ENCODE data around the gene NHSL2. TPM values are rescaled to one million over a fixed set of nuclear protein-coding genes. Genes with fewer than 3 reads are reported as not detected.
"Not testable (repeated sequence)": the region's sequence is repeated elsewhere in the genome, so short reads cannot be mapped to it uniquely, and the experiment has no call there.

NHSL2 gene
- total RNA-seq, 2 donors from 2014 or later, result 5.5 to 9.3 TPM

DNA sequence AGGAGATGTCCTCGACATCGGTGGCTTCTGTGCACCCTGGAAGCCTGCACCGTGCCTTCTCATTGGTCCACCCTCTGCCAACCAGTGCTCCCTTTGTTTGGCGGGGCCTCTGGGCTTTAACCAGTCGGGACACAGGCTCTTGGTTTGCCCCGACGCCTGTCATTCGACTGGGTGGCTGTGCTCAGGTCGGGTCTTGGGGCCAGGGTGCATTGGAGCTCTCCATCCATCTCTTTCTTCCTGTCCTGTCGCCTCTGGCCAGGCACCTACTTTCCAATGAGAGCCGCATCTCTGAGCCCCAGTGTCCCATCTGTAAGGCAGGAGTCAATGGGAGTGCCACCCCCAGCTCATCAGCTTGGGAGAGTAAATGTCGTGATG is 37.2 kb upstream of the NHSL2 start:
- TF ChIP-seq, protein P1, sequence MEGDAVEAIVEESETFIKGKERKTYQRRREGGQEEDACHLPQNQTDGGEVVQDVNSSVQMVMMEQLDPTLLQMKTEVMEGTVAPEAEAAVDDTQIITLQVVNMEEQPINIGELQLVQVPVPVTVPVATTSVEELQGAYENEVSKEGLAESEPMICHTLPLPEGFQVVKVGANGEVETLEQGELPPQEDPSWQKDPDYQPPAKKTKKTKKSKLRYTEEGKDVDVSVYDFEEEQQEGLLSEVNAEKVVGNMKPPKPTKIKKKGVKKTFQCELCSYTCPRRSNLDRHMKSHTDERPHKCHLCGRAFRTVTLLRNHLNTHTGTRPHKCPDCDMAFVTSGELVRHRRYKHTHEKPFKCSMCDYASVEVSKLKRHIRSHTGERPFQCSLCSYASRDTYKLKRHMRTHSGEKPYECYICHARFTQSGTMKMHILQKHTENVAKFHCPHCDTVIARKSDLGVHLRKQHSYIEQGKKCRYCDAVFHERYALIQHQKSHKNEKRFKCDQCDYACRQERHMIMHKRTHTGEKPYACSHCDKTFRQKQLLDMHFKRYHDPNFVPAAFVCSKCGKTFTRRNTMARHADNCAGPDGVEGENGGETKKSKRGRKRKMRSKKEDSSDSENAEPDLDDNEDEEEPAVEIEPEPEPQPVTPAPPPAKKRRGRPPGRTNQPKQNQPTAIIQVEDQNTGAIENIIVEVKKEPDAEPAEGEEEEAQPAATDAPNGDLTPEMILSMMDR (IDR thresholded peaks at IDR 0.05), result no peak
- Histone ChIP-seq H3K36me3 (no peaks in the 10 kb centered on the region), H3K4me3 (no peak overlapping the region), H3K4me1 (no peaks in the 10 kb centered on the region), H3K27ac (no peak overlapping the region), H3K9me3 (no peaks in the 10 kb centered on the region), H3K27me3 (no peaks in the 10 kb centered on the region)
- DNase-seq (ENCODE audit: low spot score), result no peak

DNA sequence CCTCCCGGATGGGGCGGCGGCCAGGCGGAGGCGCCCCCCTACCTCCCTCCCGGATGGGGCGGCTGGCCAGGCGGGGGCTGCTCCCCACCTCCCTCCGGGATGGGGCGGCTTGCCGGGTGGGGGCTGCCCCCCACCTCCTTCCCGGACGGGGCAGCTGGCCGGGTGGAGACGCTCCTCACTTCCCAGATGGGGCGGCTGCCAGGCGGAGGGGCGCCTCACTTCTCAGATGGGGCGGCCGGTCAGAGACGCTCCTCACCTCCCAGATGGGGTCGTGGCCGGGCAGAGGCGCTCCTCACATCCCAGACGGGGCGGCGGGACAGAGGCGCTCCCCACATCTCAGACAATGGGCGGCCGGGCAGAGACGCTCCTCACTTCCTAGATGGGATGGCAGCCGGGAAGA is 33.8 kb upstream of the NHSL2 start:
- H3K4me3 ChIP-seq; DNase-seq (ENCODE audit: low spot score); H3K27me3 ChIP-seq; H3K9me3 ChIP-seq; H3K27ac ChIP-seq; H3K36me3 ChIP-seq; H3K4me1 ChIP-seq: not testable (repeated sequence)

DNA sequence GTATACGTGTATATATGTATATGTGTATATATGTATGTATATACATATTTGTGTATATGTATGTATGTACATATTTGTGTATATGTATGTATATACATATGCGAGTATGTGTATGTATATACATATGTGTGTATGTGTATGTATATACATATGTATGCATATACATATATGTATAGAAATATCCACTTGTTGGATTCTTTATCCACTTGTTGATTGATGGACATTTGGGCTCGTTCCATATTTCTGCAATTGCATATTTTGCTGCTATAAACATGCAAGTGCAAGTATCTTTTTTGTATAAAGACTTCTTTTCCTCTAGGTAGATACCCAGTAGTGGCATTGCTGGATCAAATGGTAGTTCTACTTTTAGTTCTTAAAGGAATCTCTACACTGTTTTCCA is 25.5 kb upstream of the NHSL2 start:
- TF ChIP-seq, protein P1 (IDR thresholded peaks at IDR 0.05), result no peak
- Histone ChIP-seq H3K27me3 (no peaks in the 10 kb centered on the region), H3K4me3 (no peak overlapping the region), H3K4me1 (no peaks in the 10 kb centered on the region), H3K27ac (no peak overlapping the region), H3K9me3 (no peaks in the 10 kb centered on the region), H3K36me3 (no peaks in the 10 kb centered on the region)
- no peak for DNase-seq (ENCODE audit: low spot score)

DNA sequence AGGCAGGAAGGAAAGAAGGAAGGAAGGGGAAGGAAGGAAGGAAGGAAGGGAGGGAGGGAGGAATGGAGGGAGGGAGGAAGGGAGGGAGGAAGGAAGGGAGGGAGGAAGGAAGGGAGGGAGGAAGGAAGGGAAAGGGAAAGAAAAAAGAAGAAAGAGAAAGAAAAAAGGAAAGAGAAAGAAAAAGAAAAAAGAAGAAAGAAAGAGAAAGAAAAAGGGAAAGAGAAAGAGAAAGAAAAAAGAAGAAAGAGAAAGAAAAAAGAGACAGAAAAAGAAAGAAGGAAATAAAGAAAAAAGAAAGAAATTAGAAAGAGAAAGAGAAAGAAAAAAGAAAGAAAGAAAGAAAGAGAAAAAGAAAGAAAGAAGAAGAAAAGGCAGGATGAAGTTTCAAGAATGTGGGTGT is 15.0 kb upstream of the NHSL2 start:
- Histone ChIP-seq H3K27ac (no peak overlapping the region), H3K4me3 (no peak overlapping the region), H3K36me3 (no peaks in the 10 kb centered on the region), H3K27me3 (no peaks in the 10 kb centered on the region), H3K4me1 (no peaks in the 10 kb centered on the region), H3K9me3 (no peaks in the 10 kb centered on the region)
- DNase-seq (ENCODE audit: low spot score), result no peak
- TF ChIP-seq, protein P1 (IDR thresholded peaks at IDR 0.05), result no peak

DNA sequence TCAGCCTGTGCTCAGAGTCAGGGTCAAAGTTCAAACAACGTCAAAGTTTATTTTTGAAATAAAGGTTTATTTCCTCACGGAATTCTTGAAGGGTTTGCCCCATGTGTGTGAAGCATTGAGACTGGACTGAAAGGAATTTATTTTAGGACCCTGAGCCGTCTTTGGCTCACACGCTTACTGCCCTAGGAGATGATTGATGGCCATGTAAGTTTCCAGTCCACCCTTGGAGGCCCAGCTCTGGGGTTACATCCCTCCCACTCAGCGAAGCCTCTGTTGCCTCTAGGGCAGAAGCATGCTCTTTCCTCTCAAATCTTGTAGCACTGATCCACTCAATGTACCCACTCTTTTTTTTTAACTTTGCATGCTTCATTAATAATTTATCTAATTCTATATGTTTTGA is 4.5 kb upstream of the NHSL2 start:
- Histone ChIP-seq H3K27me3 (peaks cover 0 to under 1% of the 10 kb centered on the region in 2 donors), H3K9me3 (no peaks in the 10 kb centered on the region), H3K4me3 (no peak overlapping the region), H3K4me1 (no peaks in the 10 kb centered on the region), H3K36me3 (no peaks in the 10 kb centered on the region), H3K27ac (no peak overlapping the region)
- DNase-seq (ENCODE audit: low spot score), result no peak
- TF ChIP-seq, protein P1 (IDR thresholded peaks at IDR 0.05), result no peak

DNA sequence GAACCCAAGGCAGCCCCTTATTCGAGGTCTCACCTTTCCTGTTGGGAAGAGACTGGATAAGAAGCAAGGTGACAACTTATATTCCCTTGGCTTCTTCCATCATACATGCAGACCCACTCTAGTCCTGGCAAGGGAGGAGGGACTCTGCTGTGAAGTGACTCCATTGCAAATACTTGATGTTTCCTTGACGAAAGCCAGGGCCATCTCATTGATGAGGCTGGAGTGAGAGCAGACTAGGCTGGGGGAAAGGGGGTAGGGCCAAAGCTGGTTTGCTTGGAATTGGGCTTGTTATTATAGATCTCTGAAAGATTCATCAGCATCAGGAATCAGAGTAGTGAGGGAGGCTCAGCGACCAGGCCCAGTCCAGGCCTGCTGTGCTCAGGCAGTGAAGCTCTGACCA is 2.3 kb upstream of the NHSL2 start:
- H3K4me3 ChIP-seq, result no peak overlapping the region
- H3K9me3 ChIP-seq, result no peaks in the 10 kb centered on the region
- no peak overlapping the region for H3K27ac ChIP-seq
- DNase-seq (ENCODE audit: low spot score), result no peak
- TF ChIP-seq, protein P1 (IDR thresholded peaks at IDR 0.05), result no peak
- H3K36me3 ChIP-seq, result no peaks in the 10 kb centered on the region
- peaks cover 0 to 10% of the 10 kb centered on the region in 2 donors for H3K27me3 ChIP-seq
- no peaks in the 10 kb centered on the region for H3K4me1 ChIP-seq
